ENCODE measurements around the gene L3MBTL4.

L3MBTL4 gene

GRCh38 chr18:6022845-6023244, 391.9 kb downstream of the L3MBTL4 start:
- Histone ChIP-seq H3K4me1 (ENCODE audit: control extremely low read depth in 1 of 4, control insufficient read depth in 4 of 4, insufficient read depth in 4 of 4, low read length in 3 of 4) (peaks cover 0 to 6% (median 0%) of the 10 kb centered on the region in 4 experiments), H3K4me3 (ENCODE audit: control insufficient read depth in 1 of 7, extremely low read depth in 1 of 7, insufficient read depth in 4 of 7, low read depth in 2 of 7, low read length in 6 of 7) (no peak overlapping the region), H3K27me3 (replicated peaks in 2 of 5; ENCODE audit: control insufficient read depth in 4 of 5, insufficient read depth in 5 of 5, low read length in 4 of 5) (no peaks in the 10 kb centered on the region), H3K27ac (ENCODE audit: insufficient read depth in 1 of 2, low read depth in 1 of 2, low read length in 2 of 2, poor library complexity in 1 of 2, severe bottlenecking in 2 of 2) (no peak overlapping the region), H3K9me3 (ENCODE audit: control extremely low read depth in 1 of 5, control insufficient read depth in 4 of 5, insufficient read depth in 2 of 5, low read depth in 1 of 5, low read length in 4 of 5) (no peaks in the 10 kb centered on the region), H3K36me3 (ENCODE audit: control insufficient read depth in 4 of 4, insufficient read depth in 4 of 4, low read length in 3 of 4) (no peaks in the 10 kb centered on the region)
- 100% methylated on average over 4 of the region's 5 CpGs for WGBS (ENCODE audit: insufficient coverage)
- no peak for DNase-seq
- ChIA-PET POLR2A (no interaction called here), CTCF (no interaction called here)

DNA sequence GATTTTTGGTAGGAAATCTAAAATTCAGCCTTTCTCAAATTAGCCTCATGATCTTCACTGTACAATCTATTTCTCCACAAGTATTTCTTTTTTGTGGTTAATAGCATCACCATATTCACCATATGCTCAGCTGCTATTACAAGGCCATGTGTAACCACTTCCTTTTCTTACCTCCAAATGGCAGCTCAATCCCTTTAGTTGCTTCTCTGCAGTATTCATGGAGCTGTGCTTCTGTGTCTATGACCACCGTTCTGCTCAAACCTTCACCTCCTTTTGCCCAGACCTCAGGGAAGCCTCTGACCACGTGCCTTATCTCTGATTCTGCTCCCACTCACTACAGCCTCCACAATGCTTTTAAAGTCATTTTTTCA, 392.7 kb downstream of the L3MBTL4 start:
- Histone ChIP-seq H3K4me3 (ENCODE audit: control insufficient read depth in 1 of 7, extremely low read depth in 1 of 7, insufficient read depth in 4 of 7, low read depth in 2 of 7, low read length in 6 of 7) (no peak overlapping the region), H3K27me3 (replicated peaks in 2 of 5; ENCODE audit: control insufficient read depth in 4 of 5, insufficient read depth in 5 of 5, low read length in 4 of 5) (no peaks in the 10 kb centered on the region), H3K9me3 (ENCODE audit: control extremely low read depth in 1 of 5, control insufficient read depth in 4 of 5, insufficient read depth in 2 of 5, low read depth in 1 of 5, low read length in 4 of 5) (no peaks in the 10 kb centered on the region), H3K36me3 (ENCODE audit: control insufficient read depth in 4 of 4, insufficient read depth in 4 of 4, low read length in 3 of 4) (no peaks in the 10 kb centered on the region), H3K4me1 (ENCODE audit: control extremely low read depth in 1 of 4, control insufficient read depth in 4 of 4, insufficient read depth in 4 of 4, low read length in 3 of 4) (peaks cover 0 to 6% (median 0%) of the 10 kb centered on the region in 4 experiments), H3K27ac (ENCODE audit: insufficient read depth in 1 of 2, low read depth in 1 of 2, low read length in 2 of 2, poor library complexity in 1 of 2, severe bottlenecking in 2 of 2) (no peak overlapping the region)
- ChIA-PET POLR2A (interaction anchor here (0.6 kb wide), 1 partner anchor 1921 kb away, joined by 3 read pairs; no protein-coding TSS in a partner anchor), CTCF (no interaction called here)
- peak; percentile 4 to 76 (median 63) for DNase-seq
- 25% methylated on average over 2 of the region's 2 CpGs for WGBS (ENCODE audit: insufficient coverage)

DNA sequence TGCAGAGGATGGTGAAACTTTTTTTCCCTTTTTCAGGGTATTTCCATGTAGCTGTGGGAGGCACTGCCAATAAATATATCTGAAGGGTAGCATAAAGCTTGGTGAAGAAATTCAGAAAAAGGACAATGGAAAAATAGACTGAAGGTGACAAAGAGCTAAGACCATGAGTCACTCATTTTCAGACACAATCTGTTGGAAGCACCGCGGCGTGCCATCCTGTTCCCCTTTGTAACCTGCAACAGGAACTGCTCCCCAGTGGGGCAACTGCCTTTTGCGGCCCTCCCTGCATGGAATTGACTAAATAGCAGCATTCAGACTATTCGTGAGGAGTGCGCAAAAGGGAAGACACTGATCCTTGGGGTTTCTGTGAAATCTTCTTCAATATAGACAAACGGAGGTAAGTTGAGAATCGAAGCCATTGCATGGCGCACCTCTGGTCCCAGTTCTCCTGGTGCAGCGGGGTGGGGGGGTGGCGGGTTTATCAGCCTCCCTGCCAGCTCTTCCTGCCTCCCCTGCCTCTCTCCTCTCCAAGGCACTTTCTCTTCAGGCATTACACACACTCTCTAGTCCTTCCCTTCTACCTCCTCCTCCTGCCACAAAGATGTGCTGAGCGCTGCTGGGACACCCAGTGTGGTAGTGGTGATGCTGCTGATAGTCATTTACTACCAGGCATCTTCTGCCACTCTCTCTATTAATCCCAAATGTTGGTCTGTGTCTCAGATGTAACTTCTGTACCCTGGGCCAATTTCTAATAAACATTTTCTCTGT, 393.2 kb downstream of the L3MBTL4 start:
- Histone ChIP-seq H3K9me3 (ENCODE audit: control extremely low read depth in 1 of 5, control insufficient read depth in 4 of 5, insufficient read depth in 2 of 5, low read depth in 1 of 5, low read length in 4 of 5) (no peaks in the 10 kb centered on the region), H3K4me3 (ENCODE audit: control insufficient read depth in 1 of 7, extremely low read depth in 1 of 7, insufficient read depth in 4 of 7, low read depth in 2 of 7, low read length in 6 of 7) (no peak overlapping the region), H3K27ac (ENCODE audit: insufficient read depth in 1 of 2, low read depth in 1 of 2, low read length in 2 of 2, poor library complexity in 1 of 2, severe bottlenecking in 2 of 2) (no peak overlapping the region), H3K27me3 (replicated peaks in 2 of 5; ENCODE audit: control insufficient read depth in 4 of 5, insufficient read depth in 5 of 5, low read length in 4 of 5) (no peaks in the 10 kb centered on the region), H3K36me3 (ENCODE audit: control insufficient read depth in 4 of 4, insufficient read depth in 4 of 4, low read length in 3 of 4) (no peaks in the 10 kb centered on the region), H3K4me1 (ENCODE audit: control extremely low read depth in 1 of 4, control insufficient read depth in 4 of 4, insufficient read depth in 4 of 4, low read length in 3 of 4) (peaks cover 0 to 6% (median 0%) of the 10 kb centered on the region in 4 experiments)
- DNase-seq, result peak in 2 of 3 donors; percentile 39 to 58
- 89% methylated on average over 11 of the region's 12 CpGs for WGBS (ENCODE audit: insufficient coverage)
- ChIA-PET CTCF (no interaction called here), POLR2A (interaction anchor here (0.6 kb wide), 1 partner anchor 1920 kb away, joined by 3 read pairs; no protein-coding TSS in a partner anchor)

DNA sequence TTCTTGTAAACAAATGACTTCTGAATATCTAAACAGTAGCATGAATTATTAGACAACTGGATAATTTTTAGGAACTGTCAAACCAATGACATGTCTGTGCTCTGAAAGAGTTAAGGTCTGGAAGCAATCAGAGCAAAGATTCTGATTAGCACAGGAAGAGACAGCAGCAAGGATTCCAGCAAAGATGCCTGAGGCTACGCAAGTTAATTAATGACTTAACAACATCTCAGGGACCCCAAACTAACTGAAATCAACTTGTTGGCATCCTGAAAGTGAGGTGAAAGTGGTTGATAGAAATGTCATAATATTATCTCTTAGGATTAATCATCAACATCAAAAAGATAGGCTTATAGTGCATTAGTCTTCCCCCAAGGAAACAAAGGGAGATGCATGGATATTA, 396.0 kb downstream of the L3MBTL4 start:
- H3K27ac ChIP-seq (ENCODE audit: insufficient read depth in 1 of 2, low read depth in 1 of 2, low read length in 2 of 2, poor library complexity in 1 of 2, severe bottlenecking in 2 of 2), result no peak overlapping the region
- no peak for DNase-seq
- H3K27me3 ChIP-seq (replicated peaks in 2 of 5; ENCODE audit: control insufficient read depth in 4 of 5, insufficient read depth in 5 of 5, low read length in 4 of 5), result peaks cover 0 to 3% (median 0%) of the 10 kb centered on the region in 5 experiments
- no CpG with 5 or more reads among the region's 1 CpG for WGBS (ENCODE audit: insufficient coverage)
- no peaks in the 10 kb centered on the region for H3K9me3 ChIP-seq (ENCODE audit: control extremely low read depth in 1 of 5, control insufficient read depth in 4 of 5, insufficient read depth in 2 of 5, low read depth in 1 of 5, low read length in 4 of 5)
- ChIA-PET CTCF (no interaction called here), POLR2A (no interaction called here)
- H3K4me3 ChIP-seq (ENCODE audit: control insufficient read depth in 1 of 7, extremely low read depth in 1 of 7, insufficient read depth in 4 of 7, low read depth in 2 of 7, low read length in 6 of 7), result no peak overlapping the region
- peaks cover 0 to 6% (median 0%) of the 10 kb centered on the region in 4 experiments for H3K4me1 ChIP-seq (ENCODE audit: control extremely low read depth in 1 of 4, control insufficient read depth in 4 of 4, insufficient read depth in 4 of 4, low read length in 3 of 4)
- H3K36me3 ChIP-seq (ENCODE audit: control insufficient read depth in 4 of 4, insufficient read depth in 4 of 4, low read length in 3 of 4), result no peaks in the 10 kb centered on the region

DNA sequence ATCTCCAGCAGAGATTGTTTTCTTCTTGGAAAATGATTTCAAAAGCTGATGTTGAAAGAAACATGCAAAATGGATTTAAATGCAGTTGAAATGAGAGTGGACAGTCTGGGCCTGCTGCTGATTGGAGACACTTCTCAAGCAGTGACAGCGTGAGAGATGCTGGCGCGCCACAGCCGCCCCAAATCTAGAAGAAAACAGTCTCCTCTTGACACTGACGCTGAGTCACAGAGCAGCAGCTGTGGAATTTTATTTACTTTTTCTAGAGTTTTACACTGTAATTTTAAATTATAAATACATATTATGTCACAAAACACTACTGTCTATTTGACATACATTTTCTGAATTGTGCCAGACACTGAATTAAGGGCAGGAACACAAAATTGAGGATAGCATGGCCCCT, 397.5 kb downstream of the L3MBTL4 start:
- no peak overlapping the region for H3K27ac ChIP-seq (ENCODE audit: insufficient read depth in 1 of 2, low read depth in 1 of 2, low read length in 2 of 2, poor library complexity in 1 of 2, severe bottlenecking in 2 of 2)
- CTCF ChIA-PET, result interaction anchor here (0.6 kb wide), 1 partner anchor 1113 kb away, joined by 3 read pairs; no protein-coding TSS in a partner anchor
- 100% methylated on average over 3 of the region's 5 CpGs for WGBS (ENCODE audit: insufficient coverage)

GRCh38 chr18:6015364-6015763, 399.3 kb downstream of the L3MBTL4 start:
- Histone ChIP-seq H3K36me3 (ENCODE audit: control insufficient read depth in 4 of 4, insufficient read depth in 4 of 4, low read length in 3 of 4) (no peaks in the 10 kb centered on the region), H3K9me3 (ENCODE audit: control extremely low read depth in 1 of 5, control insufficient read depth in 4 of 5, insufficient read depth in 2 of 5, low read depth in 1 of 5, low read length in 4 of 5) (no peaks in the 10 kb centered on the region), H3K27me3 (replicated peaks in 2 of 5; ENCODE audit: control insufficient read depth in 4 of 5, insufficient read depth in 5 of 5, low read length in 4 of 5) (peaks cover 0 to 3% (median 0%) of the 10 kb centered on the region in 5 experiments), H3K4me3 (ENCODE audit: control insufficient read depth in 1 of 7, extremely low read depth in 1 of 7, insufficient read depth in 4 of 7, low read depth in 2 of 7, low read length in 6 of 7) (no peak overlapping the region), H3K27ac (ENCODE audit: insufficient read depth in 1 of 2, low read depth in 1 of 2, low read length in 2 of 2, poor library complexity in 1 of 2, severe bottlenecking in 2 of 2) (no peak overlapping the region), H3K4me1 (ENCODE audit: control extremely low read depth in 1 of 4, control insufficient read depth in 4 of 4, insufficient read depth in 4 of 4, low read length in 3 of 4) (no peaks in the 10 kb centered on the region)
- CTCF ChIA-PET, result no interaction called here
- DNase-seq, result no peak
- POLR2A ChIA-PET, result no interaction called here
- 100% methylated on average over 2 of the region's 5 CpGs for WGBS (ENCODE audit: insufficient coverage)

More for the DNA sequence above, 397.5 kb downstream of the L3MBTL4 start:
- H3K4me1 ChIP-seq (ENCODE audit: control extremely low read depth in 1 of 4, control insufficient read depth in 4 of 4, insufficient read depth in 4 of 4, low read length in 3 of 4), result peaks cover 0 to 4% (median 0%) of the 10 kb centered on the region in 4 experiments
- H3K27me3 ChIP-seq (replicated peaks in 2 of 5; ENCODE audit: control insufficient read depth in 4 of 5, insufficient read depth in 5 of 5, low read length in 4 of 5), result peaks cover 0 to 3% (median 0%) of the 10 kb centered on the region in 5 experiments
- no peaks in the 10 kb centered on the region for H3K9me3 ChIP-seq (ENCODE audit: control extremely low read depth in 1 of 5, control insufficient read depth in 4 of 5, insufficient read depth in 2 of 5, low read depth in 1 of 5, low read length in 4 of 5)
- POLR2A ChIA-PET, result no interaction called here
- no peak for DNase-seq
- no peak overlapping the region for H3K4me3 ChIP-seq (ENCODE audit: control insufficient read depth in 1 of 7, extremely low read depth in 1 of 7, insufficient read depth in 4 of 7, low read depth in 2 of 7, low read length in 6 of 7)
- H3K36me3 ChIP-seq (ENCODE audit: control insufficient read depth in 4 of 4, insufficient read depth in 4 of 4, low read length in 3 of 4), result no peaks in the 10 kb centered on the region

DNA sequence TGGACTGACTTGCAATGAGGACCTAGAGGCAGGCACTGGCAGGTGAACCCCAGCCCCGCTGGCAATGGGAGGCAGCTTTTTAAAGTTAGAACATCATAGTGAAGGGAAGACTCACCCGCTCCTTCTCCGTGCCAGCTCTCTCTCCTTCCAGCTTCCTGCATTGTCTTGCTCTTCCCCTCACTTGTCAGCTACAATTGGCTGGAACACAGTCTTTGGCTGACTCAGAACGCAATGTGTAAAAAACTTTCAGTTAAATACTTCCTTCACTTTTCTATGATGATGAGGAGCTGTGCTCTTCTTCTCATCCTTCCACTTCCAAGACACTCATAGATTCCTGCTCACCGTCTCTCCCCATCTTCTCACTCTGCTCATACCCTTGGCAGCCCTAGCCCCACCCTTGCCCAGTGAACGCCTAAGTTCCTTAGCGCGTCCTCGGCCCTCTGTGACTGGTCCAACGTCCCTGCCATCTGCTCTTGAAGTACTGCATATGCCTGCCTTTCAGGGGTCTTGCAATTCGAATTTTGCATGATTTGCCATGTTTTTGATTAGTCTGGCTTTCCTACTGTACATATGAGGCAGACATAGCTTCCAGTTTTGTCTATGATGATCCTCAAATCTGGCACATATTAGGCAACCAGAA, 401.4 kb downstream of the L3MBTL4 start:
- Histone ChIP-seq H3K36me3 (ENCODE audit: control insufficient read depth in 4 of 4, insufficient read depth in 4 of 4, low read length in 3 of 4) (no peaks in the 10 kb centered on the region), H3K27me3 (replicated peaks in 2 of 5; ENCODE audit: control insufficient read depth in 4 of 5, insufficient read depth in 5 of 5, low read length in 4 of 5) (peaks cover 0 to 3% (median 0%) of the 10 kb centered on the region in 5 experiments), H3K4me1 (ENCODE audit: control extremely low read depth in 1 of 4, control insufficient read depth in 4 of 4, insufficient read depth in 4 of 4, low read length in 3 of 4) (no peaks in the 10 kb centered on the region), H3K9me3 (ENCODE audit: control extremely low read depth in 1 of 5, control insufficient read depth in 4 of 5, insufficient read depth in 2 of 5, low read depth in 1 of 5, low read length in 4 of 5) (no peaks in the 10 kb centered on the region), H3K4me3 (ENCODE audit: control insufficient read depth in 1 of 7, extremely low read depth in 1 of 7, insufficient read depth in 4 of 7, low read depth in 2 of 7, low read length in 6 of 7) (no peak overlapping the region), H3K27ac (ENCODE audit: insufficient read depth in 1 of 2, low read depth in 1 of 2, low read length in 2 of 2, poor library complexity in 1 of 2, severe bottlenecking in 2 of 2) (no peak overlapping the region)
- ChIA-PET POLR2A (no interaction called here), CTCF (no interaction called here)
- 95% methylated on average over 11 of the region's 11 CpGs for WGBS (ENCODE audit: insufficient coverage)
- DNase-seq, result no peak

Measured in common myeloid progenitor, CD34-positive (primary cell).